ENCODE data around the gene OTOF.

- TF ChIP-seq CTCF (IDR thresholded peaks at IDR 0.05) (no peak), POLR2A (IDR thresholded peaks at IDR 0.05) (no peak)
Observed at GRCh38 chr2:26483957-26484565, 6.1 kb upstream of the OTOF start.
